IMR-90 (cell line): ENCODE data around the gene ADAMTS18. TPM values are rescaled to one million over a fixed set of nuclear protein-coding genes. Genes with fewer than 3 reads are reported as not detected.

Experiments
- ATAC-seq: fragments of 200-7000 bp; cut with Tn5 transposase; 2 replicates; pipeline ENCODE4 v1.9.1; 2020; ENCODE audit warnings: low read depth, mild to moderate bottlenecking, moderate library complexity
- BruUV-seq: library from RNA; stranded (reverse); fragments of 400-500 nt; replicated peaks from 2 replicates; lab custom pipeline; 2021; lab: Mats Ljungman, UMichigan
- CTCF ChIA-PET: fragments of 300-600 bp; formaldehyde crosslinking; extraction: SDS; loops from one replicate; lab custom pipeline; 2021; ENCODE audit warnings: antibody characterized with exemption; lab: Yijun Ruan, JAX
- POLR2A ChIA-PET: fragments of 300-600 bp; sonication (Branson Sonifier 250); formaldehyde crosslinking; loops from one replicate; lab custom pipeline; 2022; ENCODE audit warnings: antibody characterized with exemption; ENCODE audit not compliant: unreplicated experiment; lab: Charles Lee
- DNase-seq: peaks from one replicate; pipeline ENCODE4 v3.0.0; 2013
- H2AFZ ChIP-seq: replicated peaks from 2 replicates; pipeline ENCODE3; 2013; ENCODE audit warnings: low read length, mild to moderate bottlenecking; ENCODE audit not compliant: poor library complexity
- H2AK5ac ChIP-seq: 2 replicates; pipeline ENCODE4 v1.6.1; 2013; ENCODE audit warnings: low read depth, low read length, inconsistent platforms
- H2AK9ac ChIP-seq: replicated peaks from 2 replicates; pipeline ENCODE3; 2013; ENCODE audit warnings: mild to moderate bottlenecking, low read depth, low read length, moderate library complexity; ENCODE audit not compliant: poor library complexity
- H2BK120ac ChIP-seq: 2 replicates; pipeline ENCODE4 v1.6.1; 2013; ENCODE audit warnings: low read depth, low read length, inconsistent platforms
- H2BK15ac ChIP-seq: 3 replicates; pipeline ENCODE4 v1.6.1; 2013; ENCODE audit warnings: low read depth, low read length, inconsistent platforms
- H2BK20ac ChIP-seq: 2 replicates; pipeline ENCODE4 v1.6.1; 2013; ENCODE audit warnings: low read depth, mild to moderate bottlenecking, inconsistent platforms, low read length, moderate library complexity
- H2BK5ac ChIP-seq: 2 replicates; pipeline ENCODE4 v1.6.1; 2013; ENCODE audit warnings: mild to moderate bottlenecking, low read depth, low read length, inconsistent platforms; ENCODE audit not compliant: poor library complexity, severe bottlenecking
- H3K14ac ChIP-seq: replicated peaks from 2 replicates; pipeline ENCODE4 v1.6.1; 2013; ENCODE audit warnings: low read depth, low read length, inconsistent platforms
- H3K18ac ChIP-seq: 2 replicates; pipeline ENCODE4 v1.6.1; 2013; ENCODE audit warnings: low read depth, low read length, control low read depth
- H3K23ac ChIP-seq: 2 replicates; pipeline ENCODE4 v1.6.1; 2013; ENCODE audit warnings: low read depth, low read length, inconsistent platforms
- H3K27ac ChIP-seq: 2 replicates; pipeline ENCODE4 v1.5.1; 2013; ENCODE audit warnings: mild to moderate bottlenecking, control low read depth, low read length; ENCODE audit not compliant: insufficient read depth
- H3K27me3 ChIP-seq: 2 replicates; pipeline ENCODE4 v1.6.1; 2013; ENCODE audit warnings: low read length; ENCODE audit not compliant: control insufficient read depth, insufficient read depth
- H3K36me3 ChIP-seq: 2 replicates; pipeline ENCODE4 v1.6.1; 2013; ENCODE audit warnings: low read length, mixed read lengths; ENCODE audit not compliant: control insufficient read depth, insufficient read depth
- H3K4ac ChIP-seq: 2 replicates; pipeline ENCODE4 v1.6.1; 2013; ENCODE audit warnings: low read depth, low read length, inconsistent platforms
- H3K4me1 ChIP-seq: 2 replicates; pipeline ENCODE4 v1.6.1; 2013; ENCODE audit warnings: low read length, mixed read lengths; ENCODE audit not compliant: control insufficient read depth, insufficient read depth
- H3K4me2 ChIP-seq: 2 replicates; pipeline ENCODE4 v1.6.1; 2013; ENCODE audit warnings: low read depth, mild to moderate bottlenecking, control low read depth, low read length, moderate library complexity
- H3K4me3 ChIP-seq: 2 replicates; pipeline ENCODE4 v1.5.1; 2013; ENCODE audit warnings: low read depth, mild to moderate bottlenecking, control low read depth, low read length, moderate library complexity; ENCODE audit not compliant: insufficient read depth
- H3K56ac ChIP-seq: 2 replicates; pipeline ENCODE4 v1.6.1; 2013; ENCODE audit warnings: low read length, inconsistent platforms; ENCODE audit not compliant: insufficient read depth; ENCODE audit errors: extremely low read depth
- H3K79me1 ChIP-seq, 2 experiments: 2 replicates each; pipeline ENCODE4 v1.6.1; 2013; ENCODE audit warnings: low read length in 2 of 2, inconsistent platforms in 1 of 2, low read depth in 1 of 2
- H3K9ac ChIP-seq: 2 replicates; pipeline ENCODE4 v1.6.1; 2013; ENCODE audit warnings: low read depth, low read length, control low read depth
- H3K9me1 ChIP-seq: 2 replicates; pipeline ENCODE4 v1.6.1; 2013; ENCODE audit warnings: low read length, inconsistent platforms; ENCODE audit not compliant: insufficient read depth
- H3K9me3 ChIP-seq: 2 replicates; pipeline ENCODE4 v1.6.1; 2013; ENCODE audit warnings: low read length; ENCODE audit not compliant: control insufficient read depth, insufficient read depth
- H4K20me1 ChIP-seq: 2 replicates; pipeline ENCODE4 v1.6.1; 2013; ENCODE audit warnings: low read length, inconsistent platforms; ENCODE audit not compliant: insufficient read depth
- H4K5ac ChIP-seq: 2 replicates; pipeline ENCODE4 v1.6.1; 2013; ENCODE audit warnings: mild to moderate bottlenecking, low read depth, low read length, control low read depth
- H4K8ac ChIP-seq, 2 experiments: 2 replicates each; pipeline ENCODE4 v1.6.1; 2013; ENCODE audit warnings: low read depth in 2 of 2, low read length in 2 of 2, control low read depth in 1 of 2, inconsistent platforms in 1 of 2
- H4K91ac ChIP-seq: 2 replicates; pipeline ENCODE4 v1.6.1; 2013; ENCODE audit warnings: low read depth, low read length, inconsistent platforms; ENCODE audit not compliant: insufficient read depth
- CHD1 ChIP-seq: IDR thresholded peaks from 2 replicates; pipeline ENCODE4 v1.6.1; 2012; ENCODE audit warnings: low read depth, low read length, improper control_type of control experiment
- MAFK ChIP-seq: IDR thresholded peaks from 2 replicates; pipeline ENCODE4 v1.6.1; 2012; ENCODE audit warnings: low read depth, low read length, improper control_type of control experiment
- POLR2A ChIP-seq: IDR thresholded peaks from 2 replicates; pipeline ENCODE4 v1.6.1; 2012; ENCODE audit warnings: mild to moderate bottlenecking, low read depth, low read length
- WGBS, 2 experiments: methylation state at CpG; one replicate each; pipeline versions ENCODE4 v1.1.5 to v1.1.7; 2013; ENCODE audit warnings: missing lambda C conversion rate in 2 of 2; ENCODE audit not compliant: insufficient read length in 1 of 2; ENCODE audit errors: extremely low coverage in 2 of 2; 5-methylcytosine and 5-hydroxymethylcytosine counted together
- dilution Hi-C: fragments of 300-500 bp; cut with HindIII; formaldehyde crosslinking; loops from one replicate; pipeline ENCODE4 v1.14.3; 2018; ENCODE audit warnings: low sequenced_read_pairs; ENCODE audit not compliant: unreplicated experiment
- in situ Hi-C: fragments of 300-500 bp; cut with MboI; formaldehyde crosslinking; loops from 3 replicates; pipeline ENCODE4 v1.14.3; 2019; ENCODE audit warnings: low sequenced_read_pairs, inconsistent platforms, mixed read lengths
- intact Hi-C: fragments of 100-400 bp; cut with micrococcal nuclease; formaldehyde crosslinking; loops from 2 replicates; pipeline ENCODE4 v1.10.0; 2022
- polyA plus RNA-seq, 3 experiments: library from polyadenylated mRNA; depleted of rRNA; stranded (reverse); fragments of >200 nt; gene quantifications; 2 replicates each; pipeline ENCODE4 v1.2.3, GENCODE V29; 2012; ENCODE audit warnings: low replicate concordance in 1 of 3
- total RNA-seq: library from RNA; depleted of rRNA; stranded (reverse); fragments of >200 nt; gene quantifications from 2 replicates; pipeline ENCODE4 v1.2.3, GENCODE V29; 2012

ADAMTS18 gene
- total and polyA plus RNA-seq, 2 of the 4 experiments (the other 2 are of a cell fraction), result not detected

DNA sequence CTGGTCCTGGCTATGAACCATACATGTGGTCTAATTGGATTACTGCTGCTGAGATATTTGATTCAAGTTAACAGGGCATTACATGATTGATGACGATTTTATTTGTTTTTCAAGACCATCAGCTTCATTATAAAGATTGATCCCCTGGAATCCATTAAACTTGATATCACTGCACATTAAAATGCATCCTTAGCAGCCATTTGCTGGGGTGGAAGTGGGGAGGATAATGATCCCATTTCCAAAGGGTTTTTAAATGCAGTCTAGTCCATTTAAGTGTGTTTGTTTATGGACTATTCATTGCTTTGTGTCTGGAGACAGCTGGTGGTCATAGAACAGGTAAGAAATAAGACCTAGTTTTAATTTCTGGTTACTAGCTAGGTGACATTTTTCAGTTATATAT is 40.9 kb downstream of the ADAMTS18 start:
- H4K91ac ChIP-seq, result no peak overlapping the region
- H2BK5ac ChIP-seq, result no peak overlapping the region
- no peak overlapping the region for H3K4me2 ChIP-seq
- H2AFZ ChIP-seq, result no peak overlapping the region
- no peaks in the 10 kb centered on the region for H3K9me1 ChIP-seq
- TF ChIP-seq POLR2A, result no peak
- no peak for TF ChIP-seq MAFK
- TF ChIP-seq CHD1, result no peak
- H3K18ac ChIP-seq, result no peak overlapping the region
- no peaks in the 10 kb centered on the region for H3K4me1 ChIP-seq
- intact Hi-C loops (no loop called here), dilution Hi-C loops (no loop called here), in situ Hi-C loops (no loop called here)
- no peak overlapping the region for H2BK15ac ChIP-seq
- no peak overlapping the region for H3K4ac ChIP-seq
- ChIA-PET POLR2A (no interaction called here), CTCF (no interaction called here)
- no peak overlapping the region for H2AK5ac ChIP-seq
- no peak overlapping the region for H3K14ac ChIP-seq
- no peaks in the 10 kb centered on the region for H3K27me3 ChIP-seq
- H2AK9ac ChIP-seq, result no peak overlapping the region
- H3K4me3 ChIP-seq, result no peak overlapping the region
- no peaks in the 10 kb centered on the region for H3K9me3 ChIP-seq
- no peak overlapping the region for H4K5ac ChIP-seq
- H3K79me1 ChIP-seq, result no peaks in the 10 kb centered on the region
- no peak overlapping the region for H4K8ac ChIP-seq
- H2BK20ac ChIP-seq, result no peak overlapping the region
- no peak overlapping the region for H2BK120ac ChIP-seq
- H3K56ac ChIP-seq, result no peak overlapping the region
- H3K36me3 ChIP-seq, result no peaks in the 10 kb centered on the region
- H3K9ac ChIP-seq, result no peak overlapping the region
- no peak overlapping the region for H3K23ac ChIP-seq
- no CpG with 5 or more reads among the region's 1 CpG for WGBS, 2 experiments
- no peak for DNase-seq
- H3K27ac ChIP-seq, result no peak overlapping the region
- no peak for ATAC-seq
- BruUV-seq, result no TSS peak
- H4K20me1 ChIP-seq, result no peaks in the 10 kb centered on the region
